K562 (cell line): Measurements from ENCODE around the gene PLXND1.

Experiments used
- MYC ChIP-seq, 2 experiments: fragments of 250-450 bp in 1 of 2; sonication (Bioruptor Pico) in 1 of 2; IDR thresholded peaks; 2 replicates each; pipeline versions ENCODE4 v1.5.1 to v1.6.1; 2012 to 2021; ENCODE audit warnings: low read depth in 2 of 2, borderline replicate concordance in 1 of 2, improper control_type of control experiment in 1 of 2, low read length in 1 of 2, mild to moderate bottlenecking in 1 of 2, moderate library complexity in 1 of 2
- PCBP2 ChIP-seq: fragments of 200-400 bp; formaldehyde crosslinking; IDR thresholded peaks from 2 replicates; pipeline ENCODE4 v1.6.1; 2018; ENCODE audit warnings: low read length, low read depth, mild to moderate bottlenecking, moderate library complexity; ENCODE audit not compliant: poor library complexity, severe bottlenecking
- TCF7 ChIP-seq: sonication (generic); IDR thresholded peaks from 2 replicates; pipeline ENCODE4 v1.6.1; 2016; ENCODE audit warnings: antibody characterized with exemption, borderline replicate concordance

DNA sequence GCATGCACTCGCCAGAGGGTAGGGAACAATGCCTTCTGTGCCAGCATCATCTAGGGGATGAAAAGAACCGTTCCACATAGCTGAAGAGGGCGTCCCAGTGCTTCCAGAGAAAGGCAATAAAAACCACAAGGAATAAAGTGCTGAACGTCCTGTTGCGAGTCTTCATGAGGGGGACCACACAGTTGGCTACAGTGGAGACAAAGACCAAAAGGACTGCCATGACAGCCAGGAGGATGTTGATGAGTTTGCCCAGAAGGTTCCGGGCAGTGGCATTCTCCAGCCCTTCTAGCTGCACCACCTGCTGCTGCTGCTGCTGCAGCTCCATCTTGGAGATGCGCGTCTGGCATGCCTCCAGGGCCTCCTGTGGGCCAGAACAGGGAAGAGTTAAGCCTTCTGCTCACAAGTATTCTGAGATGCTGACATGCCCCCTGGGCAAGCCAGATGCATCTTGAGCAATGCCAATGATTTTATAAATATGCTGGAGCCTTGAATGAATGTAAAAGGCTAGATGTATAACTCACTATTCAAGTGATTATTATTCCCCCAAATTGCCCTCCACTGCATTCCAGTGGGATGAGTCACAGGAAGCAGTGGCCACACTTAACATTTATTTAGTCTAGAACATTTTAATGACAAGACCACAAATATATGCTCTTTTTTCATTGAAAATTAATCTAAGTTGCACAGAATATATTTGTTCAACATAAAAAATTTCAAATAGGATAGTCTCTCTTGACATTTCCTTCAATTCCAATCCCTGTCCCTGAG lies 45.1 kb upstream of the PLXND1 start:
- TF ChIP-seq PCBP2 (no peak), TCF7 (no peak), MYC (IDR thresholded peaks at IDR 0.05; ENCODE audit: low read depth, low read length) (no peak), MYC (CRISPR knock-in tag; IDR thresholded peaks at IDR 0.05; ENCODE audit: borderline replicate concordance, low read depth) (no peak)
